WTC11 (cell line): Measurements from ENCODE around the gene ZBTB12.

Source experiments
- CREB1 ChIP-seq: sonication (generic); formaldehyde crosslinking; IDR thresholded peaks from 2 replicates; pipeline ENCODE4 v1.8.0; 2023; ENCODE audit warnings: mild to moderate bottlenecking, missing genetic modification reagents
- ESRRA ChIP-seq: sonication (generic); formaldehyde crosslinking; IDR thresholded peaks from 2 replicates; pipeline ENCODE4 v1.8.1; 2022; ENCODE audit warnings: mild to moderate bottlenecking, missing genetic modification reagents, borderline replicate concordance
- MXD4 ChIP-seq: fragments of 250-450 bp; sonication (Bioruptor Pico); IDR thresholded peaks from 2 replicates; pipeline ENCODE4 v1.8.0; 2021; ENCODE audit warnings: mild to moderate bottlenecking, moderate library complexity, borderline replicate concordance
- MYBL2 ChIP-seq: sonication (generic); formaldehyde crosslinking; IDR thresholded peaks from 2 replicates; pipeline ENCODE4 v1.8.1; 2023; ENCODE audit warnings: mild to moderate bottlenecking, moderate library complexity, missing genetic modification reagents
- NR2C2 ChIP-seq: sonication (generic); formaldehyde crosslinking; IDR thresholded peaks from 2 replicates; pipeline ENCODE4 v1.8.0; 2022; ENCODE audit warnings: mild to moderate bottlenecking, missing genetic modification reagents
- ZBTB21 ChIP-seq: sonication (generic); formaldehyde crosslinking; IDR thresholded peaks from 2 replicates; pipeline ENCODE4 v1.8.1; 2023; ENCODE audit warnings: mild to moderate bottlenecking, missing genetic modification reagents, borderline replicate concordance
- ZNF121 ChIP-seq: sonication (generic); formaldehyde crosslinking; IDR thresholded peaks from 2 replicates; pipeline ENCODE4 v1.8.0; 2023; ENCODE audit warnings: missing genetic modification reagents
- TF ChIP-seq, protein P1 (sequence below): sonication (generic); formaldehyde crosslinking; IDR thresholded peaks from 2 replicates; pipeline ENCODE4 v1.8.1; 2023; ENCODE audit warnings: mild to moderate bottlenecking, missing genetic modification reagents, moderate library complexity
- TF ChIP-seq, protein P2 (sequence below): fragments of 200-600 bp; IDR thresholded peaks from 2 replicates; pipeline ENCODE4 v1.8.0; 2022; ENCODE audit warnings: antibody characterized with exemption
- TF ChIP-seq, protein P3 (sequence below): fragments of 250-450 bp; sonication (Bioruptor Pico); IDR thresholded peaks from 2 replicates; pipeline ENCODE4 v1.8.0; 2021; ENCODE audit warnings: mild to moderate bottlenecking
- TF ChIP-seq, protein P4 (sequence below): sonication (generic); formaldehyde crosslinking; IDR thresholded peaks from 2 replicates; pipeline ENCODE4 v1.8.1; 2022; ENCODE audit warnings: low read depth, missing genetic modification reagents, borderline replicate concordance
- TF ChIP-seq, protein P5 (sequence below): sonication (generic); formaldehyde crosslinking; conservative IDR thresholded peaks from 2 replicates; pipeline ENCODE4 v1.8.1; 2022; ENCODE audit warnings: mild to moderate bottlenecking, missing genetic modification reagents
- TF ChIP-seq, protein P6 (sequence below): sonication (generic); formaldehyde crosslinking; IDR thresholded peaks from 2 replicates; pipeline ENCODE4 v1.8.0; 2022; ENCODE audit warnings: mild to moderate bottlenecking, missing genetic modification reagents
- TF ChIP-seq, protein P7 (sequence below): sonication (generic); formaldehyde crosslinking; conservative IDR thresholded peaks from 2 replicates; pipeline ENCODE4 v1.8.1; 2023; ENCODE audit warnings: mild to moderate bottlenecking, low read depth, missing genetic modification reagents, moderate library complexity

DNA sequence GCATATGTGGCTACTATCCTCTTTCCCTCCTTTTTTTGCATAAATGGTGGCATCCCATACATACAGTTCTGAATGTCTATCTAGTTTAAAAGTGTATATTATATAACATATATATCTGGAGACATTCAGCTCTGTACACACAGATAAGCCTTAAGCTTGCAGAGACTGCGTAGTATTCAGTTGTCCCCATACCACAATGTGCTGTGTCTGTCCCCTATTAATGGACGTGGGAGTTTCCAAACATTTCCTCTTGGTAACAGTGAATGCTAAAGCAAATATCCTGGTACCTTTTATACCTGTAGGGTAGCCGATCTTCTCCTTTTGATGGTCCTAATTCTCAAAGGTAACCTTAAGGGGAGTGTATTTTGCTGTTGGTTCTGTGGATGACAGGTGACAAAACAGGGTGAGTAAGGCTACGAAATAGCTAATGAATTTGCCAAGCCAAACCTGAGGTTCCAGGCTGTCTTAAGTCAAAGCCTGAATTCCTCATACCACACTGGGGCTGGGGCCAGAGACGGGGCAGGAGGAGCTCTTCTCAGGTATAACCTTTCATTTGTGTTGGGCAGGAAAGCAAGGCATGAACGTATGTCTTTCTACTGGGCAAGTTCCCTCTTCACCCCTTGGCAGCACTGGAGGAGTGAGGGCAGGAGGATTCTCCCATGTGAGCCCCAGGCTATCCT lies 17.9 kb upstream of the ZBTB12 start:
- TF ChIP-seq, protein P1, sequence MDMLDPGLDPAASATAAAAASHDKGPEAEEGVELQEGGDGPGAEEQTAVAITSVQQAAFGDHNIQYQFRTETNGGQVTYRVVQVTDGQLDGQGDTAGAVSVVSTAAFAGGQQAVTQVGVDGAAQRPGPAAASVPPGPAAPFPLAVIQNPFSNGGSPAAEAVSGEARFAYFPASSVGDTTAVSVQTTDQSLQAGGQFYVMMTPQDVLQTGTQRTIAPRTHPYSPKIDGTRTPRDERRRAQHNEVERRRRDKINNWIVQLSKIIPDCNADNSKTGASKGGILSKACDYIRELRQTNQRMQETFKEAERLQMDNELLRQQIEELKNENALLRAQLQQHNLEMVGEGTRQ (CRISPR knock-in tag), result no peak
- TF ChIP-seq, protein P2, sequence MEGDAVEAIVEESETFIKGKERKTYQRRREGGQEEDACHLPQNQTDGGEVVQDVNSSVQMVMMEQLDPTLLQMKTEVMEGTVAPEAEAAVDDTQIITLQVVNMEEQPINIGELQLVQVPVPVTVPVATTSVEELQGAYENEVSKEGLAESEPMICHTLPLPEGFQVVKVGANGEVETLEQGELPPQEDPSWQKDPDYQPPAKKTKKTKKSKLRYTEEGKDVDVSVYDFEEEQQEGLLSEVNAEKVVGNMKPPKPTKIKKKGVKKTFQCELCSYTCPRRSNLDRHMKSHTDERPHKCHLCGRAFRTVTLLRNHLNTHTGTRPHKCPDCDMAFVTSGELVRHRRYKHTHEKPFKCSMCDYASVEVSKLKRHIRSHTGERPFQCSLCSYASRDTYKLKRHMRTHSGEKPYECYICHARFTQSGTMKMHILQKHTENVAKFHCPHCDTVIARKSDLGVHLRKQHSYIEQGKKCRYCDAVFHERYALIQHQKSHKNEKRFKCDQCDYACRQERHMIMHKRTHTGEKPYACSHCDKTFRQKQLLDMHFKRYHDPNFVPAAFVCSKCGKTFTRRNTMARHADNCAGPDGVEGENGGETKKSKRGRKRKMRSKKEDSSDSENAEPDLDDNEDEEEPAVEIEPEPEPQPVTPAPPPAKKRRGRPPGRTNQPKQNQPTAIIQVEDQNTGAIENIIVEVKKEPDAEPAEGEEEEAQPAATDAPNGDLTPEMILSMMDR, result no peak
- TF ChIP-seq, protein P3, sequence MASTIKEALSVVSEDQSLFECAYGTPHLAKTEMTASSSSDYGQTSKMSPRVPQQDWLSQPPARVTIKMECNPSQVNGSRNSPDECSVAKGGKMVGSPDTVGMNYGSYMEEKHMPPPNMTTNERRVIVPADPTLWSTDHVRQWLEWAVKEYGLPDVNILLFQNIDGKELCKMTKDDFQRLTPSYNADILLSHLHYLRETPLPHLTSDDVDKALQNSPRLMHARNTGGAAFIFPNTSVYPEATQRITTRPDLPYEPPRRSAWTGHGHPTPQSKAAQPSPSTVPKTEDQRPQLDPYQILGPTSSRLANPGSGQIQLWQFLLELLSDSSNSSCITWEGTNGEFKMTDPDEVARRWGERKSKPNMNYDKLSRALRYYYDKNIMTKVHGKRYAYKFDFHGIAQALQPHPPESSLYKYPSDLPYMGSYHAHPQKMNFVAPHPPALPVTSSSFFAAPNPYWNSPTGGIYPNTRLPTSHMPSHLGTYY (CRISPR knock-in tag), result no peak
- TF ChIP-seq MYBL2 (CRISPR knock-in tag) (no peak), ESRRA (no peak), CREB1 (CRISPR knock-in tag) (no peak), ZNF121 (CRISPR knock-in tag) (no peak), NR2C2 (no peak), MXD4 (no peak), ZBTB21 (CRISPR knock-in tag) (no peak)
- TF ChIP-seq, protein P4, sequence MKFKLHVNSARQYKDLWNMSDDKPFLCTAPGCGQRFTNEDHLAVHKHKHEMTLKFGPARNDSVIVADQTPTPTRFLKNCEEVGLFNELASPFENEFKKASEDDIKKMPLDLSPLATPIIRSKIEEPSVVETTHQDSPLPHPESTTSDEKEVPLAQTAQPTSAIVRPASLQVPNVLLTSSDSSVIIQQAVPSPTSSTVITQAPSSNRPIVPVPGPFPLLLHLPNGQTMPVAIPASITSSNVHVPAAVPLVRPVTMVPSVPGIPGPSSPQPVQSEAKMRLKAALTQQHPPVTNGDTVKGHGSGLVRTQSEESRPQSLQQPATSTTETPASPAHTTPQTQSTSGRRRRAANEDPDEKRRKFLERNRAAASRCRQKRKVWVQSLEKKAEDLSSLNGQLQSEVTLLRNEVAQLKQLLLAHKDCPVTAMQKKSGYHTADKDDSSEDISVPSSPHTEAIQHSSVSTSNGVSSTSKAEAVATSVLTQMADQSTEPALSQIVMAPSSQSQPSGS, result no peak
- TF ChIP-seq, protein P5, sequence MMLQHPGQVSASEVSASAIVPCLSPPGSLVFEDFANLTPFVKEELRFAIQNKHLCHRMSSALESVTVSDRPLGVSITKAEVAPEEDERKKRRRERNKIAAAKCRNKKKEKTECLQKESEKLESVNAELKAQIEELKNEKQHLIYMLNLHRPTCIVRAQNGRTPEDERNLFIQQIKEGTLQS (CRISPR knock-in tag), result no peak
- TF ChIP-seq, protein P6, sequence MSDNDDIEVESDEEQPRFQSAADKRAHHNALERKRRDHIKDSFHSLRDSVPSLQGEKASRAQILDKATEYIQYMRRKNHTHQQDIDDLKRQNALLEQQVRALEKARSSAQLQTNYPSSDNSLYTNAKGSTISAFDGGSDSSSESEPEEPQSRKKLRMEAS (CRISPR knock-in tag), result no peak
- TF ChIP-seq, protein P7, sequence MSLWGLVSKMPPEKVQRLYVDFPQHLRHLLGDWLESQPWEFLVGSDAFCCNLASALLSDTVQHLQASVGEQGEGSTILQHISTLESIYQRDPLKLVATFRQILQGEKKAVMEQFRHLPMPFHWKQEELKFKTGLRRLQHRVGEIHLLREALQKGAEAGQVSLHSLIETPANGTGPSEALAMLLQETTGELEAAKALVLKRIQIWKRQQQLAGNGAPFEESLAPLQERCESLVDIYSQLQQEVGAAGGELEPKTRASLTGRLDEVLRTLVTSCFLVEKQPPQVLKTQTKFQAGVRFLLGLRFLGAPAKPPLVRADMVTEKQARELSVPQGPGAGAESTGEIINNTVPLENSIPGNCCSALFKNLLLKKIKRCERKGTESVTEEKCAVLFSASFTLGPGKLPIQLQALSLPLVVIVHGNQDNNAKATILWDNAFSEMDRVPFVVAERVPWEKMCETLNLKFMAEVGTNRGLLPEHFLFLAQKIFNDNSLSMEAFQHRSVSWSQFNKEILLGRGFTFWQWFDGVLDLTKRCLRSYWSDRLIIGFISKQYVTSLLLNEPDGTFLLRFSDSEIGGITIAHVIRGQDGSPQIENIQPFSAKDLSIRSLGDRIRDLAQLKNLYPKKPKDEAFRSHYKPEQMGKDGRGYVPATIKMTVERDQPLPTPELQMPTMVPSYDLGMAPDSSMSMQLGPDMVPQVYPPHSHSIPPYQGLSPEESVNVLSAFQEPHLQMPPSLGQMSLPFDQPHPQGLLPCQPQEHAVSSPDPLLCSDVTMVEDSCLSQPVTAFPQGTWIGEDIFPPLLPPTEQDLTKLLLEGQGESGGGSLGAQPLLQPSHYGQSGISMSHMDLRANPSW (CRISPR knock-in tag), result no peak
